SW480 (cell line): Measurements from ENCODE around the gene KCNMA1.
"Not testable (repeated sequence)": the region's sequence is repeated elsewhere in the genome, so short reads cannot be mapped to it uniquely, and the experiment has no call there.

Experiments
- DNase-seq: peaks from one replicate; pipeline ENCODE4 v3.0.0-alpha.2; 2016; ENCODE audit warnings: low spot score

The KCNMA1 gene

DNA sequence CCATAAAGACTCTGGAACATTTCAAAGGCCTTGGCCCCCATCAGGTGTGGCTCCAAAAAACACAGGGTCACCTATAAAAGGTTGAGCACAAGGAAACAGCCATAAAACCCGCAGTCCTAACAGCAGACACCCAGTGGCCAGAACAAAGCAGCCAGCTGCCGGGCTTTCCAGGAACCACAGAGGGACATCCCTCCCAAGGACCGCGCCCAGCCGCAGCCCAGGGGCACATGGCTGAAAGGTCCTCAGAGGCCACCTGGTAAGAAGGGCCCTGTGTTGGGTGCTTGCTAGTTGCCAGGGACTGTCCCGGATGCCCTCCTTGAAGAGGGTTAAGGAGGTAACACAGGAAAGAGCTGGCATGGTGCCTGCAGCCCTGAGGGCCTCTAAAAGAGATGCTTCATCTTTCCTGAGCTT, 32.7 kb downstream of the KCNMA1 start:
- peak; percentile 32 for DNase-seq

DNA sequence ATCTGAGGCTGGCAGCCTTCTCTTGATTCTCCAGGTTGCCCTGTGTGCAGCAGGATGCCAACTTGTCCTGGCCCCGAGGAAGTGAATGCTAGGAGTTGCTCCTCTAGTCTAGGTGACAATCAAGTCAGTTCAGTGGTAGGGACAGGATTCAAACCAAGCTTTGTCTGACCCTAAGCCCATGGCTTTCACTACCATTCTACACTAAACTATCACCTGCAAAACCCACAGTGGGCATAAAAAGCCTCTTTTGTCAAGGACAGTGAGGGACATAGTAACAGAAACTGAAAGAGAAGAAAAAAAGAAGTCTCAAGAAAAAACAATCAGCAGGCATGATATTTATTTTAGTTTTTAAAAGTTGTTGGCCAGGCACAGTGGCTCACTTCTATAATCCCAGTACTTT, 33.5 kb downstream of the KCNMA1 start:
- no peak for DNase-seq

DNA sequence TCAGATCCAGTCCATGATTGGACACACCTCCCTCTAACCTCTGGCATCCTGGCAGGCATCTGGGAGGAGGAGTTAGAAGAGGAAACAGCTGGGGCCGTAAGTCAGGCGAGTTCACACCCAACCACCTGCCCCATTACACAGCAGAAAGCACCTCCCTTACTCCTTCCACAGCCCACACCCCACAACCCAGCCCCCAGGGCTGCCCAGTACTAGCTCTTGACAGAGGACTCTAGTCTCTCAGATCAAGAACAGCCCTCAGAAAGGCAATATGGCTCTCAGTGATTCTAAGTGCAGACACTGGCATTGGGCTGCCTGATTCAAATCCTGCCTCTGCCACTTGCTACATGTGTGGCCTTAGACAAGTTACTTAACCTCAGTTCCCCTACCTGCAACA, 34.1 kb downstream of the KCNMA1 start:
- DNase-seq: peak; percentile 35

DNA sequence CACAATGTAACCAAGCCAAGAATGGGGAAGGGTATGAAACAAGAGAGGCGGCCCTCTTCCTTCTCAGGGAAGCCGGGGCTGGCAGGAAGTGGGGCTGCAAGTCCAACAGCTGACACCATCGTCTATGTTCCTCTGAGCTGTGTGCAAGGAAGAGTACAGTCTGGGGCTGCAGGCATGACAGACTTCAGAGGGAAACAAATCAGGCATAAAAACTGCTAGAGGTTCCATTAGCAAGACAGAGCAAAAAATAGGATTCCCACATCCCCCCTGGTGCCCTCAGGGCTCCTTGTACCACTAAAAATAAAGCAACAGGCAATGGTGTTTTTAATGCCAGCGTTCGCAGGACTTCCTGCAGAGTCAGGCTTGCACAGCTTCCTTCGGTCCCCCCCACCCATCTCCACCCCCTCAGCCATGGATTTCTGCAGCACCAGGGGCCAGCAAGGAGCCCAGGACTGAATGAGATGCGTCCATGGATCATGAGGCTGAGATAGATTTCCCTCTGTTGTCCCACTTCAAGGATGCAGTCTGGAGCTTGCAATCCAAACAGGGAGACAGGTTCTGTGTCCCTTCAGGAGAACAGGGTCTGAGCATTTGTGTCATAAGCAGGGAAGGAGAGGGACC, 34.6 kb downstream of the KCNMA1 start:
- no peak for DNase-seq

DNA sequence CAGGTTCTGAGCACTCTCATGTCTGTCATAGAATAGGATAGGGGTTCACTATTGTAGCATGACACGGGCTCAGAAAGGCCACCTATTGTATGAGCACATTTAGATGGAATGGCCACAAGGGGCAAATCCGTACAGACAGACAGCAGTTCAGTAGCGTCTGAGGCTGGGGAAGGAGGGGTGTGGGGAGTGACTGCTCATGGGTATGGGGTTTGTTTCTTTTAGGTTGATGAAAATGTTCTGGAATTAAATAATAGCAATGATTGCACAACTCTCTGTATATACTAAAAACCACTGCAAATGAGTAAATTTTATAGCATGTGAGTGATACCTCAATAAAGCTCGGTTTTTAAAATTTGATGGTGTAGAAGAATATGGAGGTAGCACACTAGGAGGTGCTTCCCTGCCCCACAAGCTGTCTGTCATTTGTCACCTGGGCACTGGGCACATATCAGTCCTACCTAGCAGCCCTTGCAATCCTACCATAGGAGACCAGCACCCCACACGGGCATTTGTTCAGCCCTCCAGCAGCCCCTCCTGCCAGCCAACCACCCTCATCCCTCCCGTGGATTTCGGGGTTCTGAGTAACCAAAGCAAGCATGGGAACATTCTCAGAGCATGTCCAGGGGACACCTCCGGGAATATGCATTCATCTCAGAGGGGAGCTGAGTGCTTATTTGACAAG, 35.2 kb downstream of the KCNMA1 start:
- no peak for DNase-seq

DNA sequence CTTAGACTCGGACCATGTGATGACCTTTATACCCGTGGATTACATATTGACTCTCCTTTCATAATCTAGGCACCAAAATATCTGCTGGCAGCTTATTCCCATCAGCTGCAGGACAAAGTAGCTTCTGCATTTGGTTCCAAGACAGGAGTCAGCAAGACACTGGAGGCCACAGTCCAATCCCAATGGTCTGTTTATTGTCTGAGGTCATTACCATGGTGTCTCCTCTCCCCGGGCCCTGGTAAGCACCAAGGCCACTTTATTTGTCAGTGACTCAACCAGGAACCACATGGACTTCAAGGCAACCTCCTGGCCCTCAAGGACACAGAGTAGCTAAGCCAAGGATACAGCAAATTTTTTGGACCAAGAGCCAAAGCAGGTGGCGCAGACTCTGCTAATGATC, 36.1 kb downstream of the KCNMA1 start:
- DNase-seq: no peak

DNA sequence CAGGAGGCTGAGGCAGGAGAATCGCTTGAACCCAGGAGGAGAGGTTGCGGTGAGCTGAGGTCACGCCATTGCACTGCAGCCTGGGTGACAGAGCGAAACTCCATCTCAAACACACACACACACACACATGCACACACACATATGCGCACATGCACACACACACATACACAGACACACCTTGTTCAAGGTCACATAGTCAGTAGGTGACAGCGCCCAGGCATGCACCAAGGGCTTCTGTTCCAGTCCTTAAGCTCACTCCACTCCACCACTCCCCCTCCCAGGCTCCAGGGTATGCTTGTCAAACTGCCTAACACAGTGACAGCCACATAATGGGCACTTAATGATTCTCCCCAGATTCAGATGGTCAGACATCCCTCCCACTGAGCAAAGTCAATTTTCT, 37.0 kb downstream of the KCNMA1 start:
- no peak for DNase-seq

DNA sequence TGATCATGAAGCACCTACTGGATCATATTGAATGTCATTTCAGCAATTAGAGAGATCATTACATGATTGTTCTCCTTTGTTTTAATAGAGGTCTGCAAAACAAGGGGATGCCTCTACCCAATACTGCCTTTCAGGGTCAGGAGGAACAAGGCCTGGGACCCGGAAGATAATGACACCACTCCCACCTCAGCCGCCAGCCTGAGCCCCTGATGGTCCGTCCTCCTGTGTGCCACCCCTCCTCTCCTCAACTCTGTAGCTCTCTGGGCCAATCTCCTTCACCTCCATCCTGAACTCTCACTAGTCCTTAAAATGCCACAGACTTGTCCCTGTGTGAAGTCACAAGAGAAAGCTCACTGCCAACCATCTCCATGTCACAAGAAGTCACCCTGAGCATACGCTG, 38.0 kb downstream of the KCNMA1 start:
- no peak for DNase-seq

DNA sequence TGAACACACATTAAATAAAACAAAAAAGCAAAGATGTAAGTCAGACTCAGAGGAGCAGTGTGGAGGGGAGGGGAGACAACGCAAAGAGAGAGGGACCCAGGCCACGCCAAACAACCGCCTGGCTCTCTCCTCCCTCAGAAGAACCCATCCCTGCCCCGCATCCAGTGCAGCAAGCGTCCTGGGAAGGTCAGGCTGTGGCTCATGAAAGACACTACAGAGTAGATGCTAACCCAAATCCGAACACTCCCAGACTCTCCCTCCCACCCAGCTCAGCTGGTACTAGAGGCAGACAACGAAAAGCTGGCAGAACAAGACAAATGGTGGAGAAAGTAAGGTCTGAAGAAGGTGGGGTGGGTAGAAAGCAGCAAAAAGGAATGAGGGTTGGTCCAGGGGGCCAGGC, 39.0 kb downstream of the KCNMA1 start:
- DNase-seq: no peak

DNA sequence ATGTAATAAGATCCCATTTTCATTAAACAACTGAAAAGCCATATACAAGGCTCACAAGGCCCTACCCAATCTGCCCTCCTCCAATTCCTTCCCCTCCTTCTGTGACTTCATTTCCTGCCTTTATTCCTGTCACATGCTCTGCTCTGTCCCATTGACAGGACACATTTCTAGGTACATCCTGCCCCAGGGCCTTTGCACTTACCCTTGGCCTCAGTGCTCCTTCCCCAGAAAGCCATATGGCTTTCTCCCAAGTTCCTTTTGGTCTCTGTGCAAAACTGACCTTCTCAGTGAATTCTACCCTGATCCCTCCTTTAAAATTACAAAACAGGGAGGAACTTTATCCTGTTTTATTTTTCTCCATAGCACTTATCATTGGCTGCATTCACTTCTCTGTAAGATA, 40.0 kb downstream of the KCNMA1 start:
- DNase-seq: no peak

DNA sequence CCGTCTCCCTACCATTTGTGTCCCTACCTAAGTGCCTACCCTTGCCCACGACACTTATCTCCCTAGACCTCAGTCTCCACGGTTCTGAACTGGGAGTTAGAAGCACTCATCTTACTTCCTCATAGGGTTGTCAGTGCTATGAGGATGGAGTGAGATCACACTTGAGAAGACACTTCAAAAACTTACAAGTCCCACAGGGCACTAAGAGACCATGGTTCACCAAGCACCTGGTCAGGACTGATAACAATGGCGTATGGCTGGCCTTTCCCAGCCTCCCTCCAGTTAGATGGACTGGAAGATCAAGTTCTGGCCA, 43.2 kb downstream of the KCNMA1 start:
- DNase-seq: no peak

DNA sequence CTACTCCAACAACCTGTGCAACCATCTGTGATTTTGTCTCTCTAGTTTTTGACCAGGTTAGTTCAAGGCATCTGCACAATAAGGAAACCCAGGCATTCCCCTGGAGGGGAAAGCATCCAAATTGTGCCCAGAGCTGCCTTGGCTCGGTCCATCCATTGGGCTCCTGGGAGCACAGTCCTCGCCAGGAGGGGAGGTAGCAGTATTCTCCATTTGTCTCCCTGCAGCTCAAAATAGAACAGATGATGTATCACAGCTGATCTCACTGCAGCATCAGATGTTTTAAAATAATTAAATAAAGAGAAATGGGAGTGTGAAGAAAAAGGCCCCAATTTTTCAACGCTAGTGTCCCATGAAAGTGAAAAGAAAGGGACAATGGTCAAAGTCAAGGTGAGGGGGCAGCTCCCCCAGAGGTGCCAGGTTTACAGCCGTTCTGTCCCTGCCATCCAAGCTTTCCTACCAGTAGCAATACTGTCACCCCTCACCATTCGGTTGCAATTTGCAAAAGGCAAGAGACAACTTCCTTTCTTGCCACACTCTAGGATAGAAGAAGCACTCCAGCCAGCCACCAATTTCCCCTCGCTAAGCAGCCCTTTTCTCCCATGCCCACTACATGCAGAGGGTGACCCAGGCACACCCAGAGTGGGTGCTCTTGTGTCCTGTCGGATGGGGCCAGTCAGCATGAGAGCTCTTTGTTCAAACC, 43.7 kb downstream of the KCNMA1 start:
- DNase-seq: no peak

DNA sequence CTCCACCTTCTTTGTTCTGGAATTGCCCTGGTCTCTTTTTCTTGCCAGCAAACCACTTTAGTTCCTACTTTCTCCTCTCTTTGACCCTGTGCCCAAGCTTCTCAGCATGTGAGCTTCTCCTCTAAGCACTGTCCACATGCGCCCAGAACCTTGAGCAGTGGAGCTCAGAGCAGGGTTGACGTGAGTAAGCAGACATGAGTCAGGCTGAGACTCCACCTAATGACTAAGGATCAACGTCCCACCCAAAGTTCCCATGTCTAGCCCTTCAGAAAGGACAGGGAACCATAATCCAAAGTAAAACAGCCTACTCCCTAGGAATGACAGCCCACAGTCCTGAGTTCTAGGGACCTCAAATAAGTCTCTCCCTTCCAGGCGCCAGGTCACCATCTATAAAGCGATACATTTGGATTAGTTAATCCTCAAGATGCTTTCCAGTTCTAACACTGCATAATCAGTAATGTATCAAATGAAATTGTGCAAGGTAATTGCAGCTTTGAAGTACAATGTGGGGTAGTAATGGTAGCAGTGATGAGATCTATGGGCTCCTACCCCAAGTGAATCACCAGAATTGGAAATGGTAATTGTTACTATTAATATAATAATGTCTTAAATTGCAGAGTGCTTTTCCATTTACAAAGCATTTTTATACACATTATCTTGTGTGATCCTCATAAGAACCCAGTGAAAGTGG, 44.5 kb downstream of the KCNMA1 start:
- no peak for DNase-seq

DNA sequence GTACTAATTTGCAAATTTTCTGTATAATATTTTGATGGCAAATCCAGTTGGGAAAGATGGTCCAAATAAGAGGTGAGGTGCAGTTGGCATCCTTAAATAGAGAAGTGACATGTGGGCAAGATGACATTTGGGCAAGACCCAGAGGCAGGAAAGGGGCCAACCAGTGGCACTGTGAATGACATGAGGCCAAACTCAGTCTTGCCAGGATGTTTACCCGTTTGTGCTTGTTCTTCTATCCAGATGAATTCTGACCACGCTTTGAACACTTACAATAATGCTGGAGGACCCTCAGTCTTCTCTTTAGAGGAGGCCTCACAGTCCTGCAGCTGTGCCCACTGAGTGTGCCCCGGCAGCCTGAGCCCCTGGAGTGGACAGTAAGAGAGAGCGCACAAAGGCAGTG, 45.1 kb downstream of the KCNMA1 start:
- no peak for DNase-seq

DNA sequence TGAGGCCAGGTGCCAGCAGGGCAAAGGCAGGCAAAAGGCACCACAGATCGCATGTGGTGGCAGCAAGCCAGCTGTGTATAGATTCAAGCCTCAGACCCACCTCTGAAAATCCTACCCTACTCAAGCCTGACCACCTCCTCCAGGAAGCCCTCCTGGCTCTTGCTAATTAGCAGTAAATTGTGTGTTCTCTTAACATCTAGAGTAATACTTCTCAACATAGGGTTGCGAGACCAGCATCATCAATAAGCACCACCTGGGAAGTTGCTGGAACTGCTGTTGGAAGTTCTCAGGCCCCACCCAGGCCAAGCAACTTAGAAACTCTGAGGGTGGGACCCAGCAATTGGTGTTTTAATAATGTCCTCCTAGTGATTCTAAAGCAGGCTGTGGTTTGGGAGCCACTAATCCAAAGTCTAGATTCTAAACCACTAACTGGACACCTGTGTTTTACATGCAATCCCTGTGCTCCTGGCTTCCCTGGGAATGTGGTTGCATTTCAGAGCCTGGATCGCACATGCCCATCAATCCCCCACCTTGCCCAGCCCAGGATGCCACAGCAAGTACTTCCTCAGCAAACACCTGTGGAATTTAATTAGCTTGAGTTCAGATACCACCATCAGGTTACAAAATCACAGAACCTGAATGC, 46.2 kb downstream of the KCNMA1 start:
- peak; percentile 71 for DNase-seq

DNA sequence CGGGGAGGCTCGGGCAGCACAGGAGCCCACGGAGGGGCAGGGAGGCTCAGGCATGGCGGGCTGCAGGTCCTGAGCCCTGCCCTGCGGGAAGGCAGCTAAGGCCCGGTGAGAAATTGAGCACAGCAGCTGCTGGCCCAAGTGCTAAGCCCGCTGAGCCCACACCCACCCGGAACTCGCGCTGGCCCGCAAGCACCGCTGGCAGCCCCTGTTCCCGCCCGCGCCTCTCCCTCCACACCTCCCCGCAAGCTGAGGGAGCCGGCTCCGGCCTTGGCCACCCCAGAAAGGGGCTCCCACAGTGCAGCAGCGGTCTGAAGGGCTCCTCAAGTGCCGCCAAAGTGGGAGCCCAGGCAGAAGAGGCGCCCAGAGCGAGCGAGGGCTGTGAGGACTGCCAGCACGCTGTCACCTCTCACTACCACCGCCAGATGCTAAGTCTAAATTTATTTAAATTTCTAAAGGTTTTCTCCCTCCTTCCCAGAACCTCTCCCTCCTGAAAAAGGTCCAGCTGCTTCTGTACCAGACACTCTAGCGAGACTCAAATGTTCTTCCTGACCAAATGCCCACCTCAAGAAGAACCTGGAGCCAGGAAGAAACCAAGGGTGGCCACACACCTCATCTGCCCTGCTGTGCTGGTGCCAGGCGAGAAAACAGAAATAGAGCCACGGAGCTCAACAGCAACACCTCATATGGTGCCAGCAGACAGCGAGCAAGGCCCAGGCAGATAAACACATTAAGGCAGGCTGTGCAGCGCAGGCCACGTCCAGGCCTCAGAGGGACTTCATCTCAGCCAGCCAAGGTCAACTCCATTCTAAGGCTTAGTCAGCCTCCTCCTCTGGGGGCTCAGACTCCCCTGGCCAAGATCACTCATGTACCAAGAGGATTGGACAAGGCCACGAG, 47.0 kb downstream of the KCNMA1 start:
- no peak for DNase-seq

DNA sequence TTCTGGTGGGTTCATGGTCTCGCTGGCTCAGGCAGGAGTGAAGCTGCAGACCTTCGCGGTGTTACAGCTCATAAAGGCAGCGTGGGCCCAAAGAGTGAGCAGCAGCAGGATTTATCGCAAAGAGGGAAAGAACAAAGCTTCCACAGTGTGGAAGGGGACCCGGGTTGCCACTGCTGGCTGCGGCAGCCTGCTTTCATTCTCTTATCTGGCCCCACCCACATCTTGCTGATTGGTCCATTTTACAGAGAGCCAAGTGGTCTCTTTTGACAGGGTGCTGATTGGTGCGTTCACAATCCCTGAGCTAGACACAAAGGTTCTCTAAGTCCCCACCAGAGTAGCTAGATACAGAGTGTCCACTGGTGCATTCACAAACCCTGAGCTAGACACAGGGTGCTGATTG, 47.9 kb downstream of the KCNMA1 start:
- DNase-seq: not testable (repeated sequence)

DNA sequence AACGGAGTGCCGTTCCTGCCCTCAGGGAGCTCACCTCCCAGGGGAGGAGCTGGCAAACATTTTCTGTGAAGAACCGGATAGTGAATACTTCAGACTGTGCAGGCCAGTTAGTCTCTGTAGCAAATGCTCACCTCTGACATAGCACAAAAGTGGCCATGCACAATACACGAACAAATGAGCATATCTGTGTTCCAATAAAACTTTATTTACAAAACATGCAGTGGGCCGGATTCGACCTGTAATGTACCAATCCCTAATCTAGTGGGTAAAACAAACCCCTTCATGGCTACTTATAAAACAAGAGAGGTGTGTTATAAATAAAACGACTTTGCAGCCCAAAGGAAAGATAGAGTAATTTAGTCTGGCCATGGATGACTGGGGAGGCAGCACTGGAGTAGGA, 48.7 kb downstream of the KCNMA1 start:
- no peak for DNase-seq

DNA sequence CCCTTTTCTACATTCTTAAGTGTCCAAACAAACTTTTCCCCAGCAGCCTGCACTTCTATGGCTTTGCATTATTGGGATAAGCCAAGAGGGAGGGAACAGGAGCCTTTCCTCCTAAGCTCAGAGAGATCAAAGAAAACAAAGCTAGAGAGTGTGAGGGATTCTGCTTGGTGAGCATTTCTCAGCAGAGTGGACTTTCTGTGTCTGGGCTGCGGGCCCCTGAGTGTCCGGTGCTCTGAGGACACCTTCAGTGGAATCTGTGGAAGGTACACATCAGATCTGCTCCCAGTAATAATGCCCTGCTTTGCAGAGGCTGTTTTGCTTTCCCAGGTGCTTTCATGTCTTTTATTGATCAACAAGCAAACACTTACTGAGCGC, 50.2 kb downstream of the KCNMA1 start:
- DNase-seq: no peak

DNA sequence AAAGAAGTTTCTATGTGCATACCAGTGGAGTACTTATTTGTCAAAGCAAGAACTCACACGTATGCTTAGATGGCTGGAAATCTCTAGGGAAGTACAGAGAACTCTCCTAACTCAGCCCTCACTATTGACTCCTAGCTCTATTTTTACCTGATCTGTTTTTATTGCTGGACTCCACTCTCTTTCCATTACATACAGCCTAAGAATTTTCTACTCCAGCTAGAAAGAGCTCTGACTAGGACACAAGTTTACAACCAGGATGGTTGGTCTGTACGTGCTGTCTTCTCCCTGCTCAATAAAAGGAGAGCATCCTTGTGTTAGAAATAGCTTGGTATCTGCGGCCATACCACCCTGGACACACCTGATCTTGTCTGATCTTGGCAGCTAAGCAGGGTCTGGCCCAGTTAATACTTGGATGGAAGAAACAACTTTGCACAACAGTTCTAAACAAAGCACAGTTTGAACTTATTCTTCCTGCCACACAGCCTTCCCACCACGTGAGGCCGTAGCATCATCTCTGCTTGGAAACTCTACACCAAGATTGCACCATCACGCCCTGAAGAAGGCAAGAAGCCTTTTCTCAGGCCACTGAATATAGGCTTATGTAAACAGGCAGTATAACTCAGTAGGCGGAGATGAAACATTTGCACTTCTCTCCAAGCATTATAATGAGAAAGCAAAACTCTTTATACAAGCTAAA, 50.7 kb downstream of the KCNMA1 start:
- no peak for DNase-seq

DNA sequence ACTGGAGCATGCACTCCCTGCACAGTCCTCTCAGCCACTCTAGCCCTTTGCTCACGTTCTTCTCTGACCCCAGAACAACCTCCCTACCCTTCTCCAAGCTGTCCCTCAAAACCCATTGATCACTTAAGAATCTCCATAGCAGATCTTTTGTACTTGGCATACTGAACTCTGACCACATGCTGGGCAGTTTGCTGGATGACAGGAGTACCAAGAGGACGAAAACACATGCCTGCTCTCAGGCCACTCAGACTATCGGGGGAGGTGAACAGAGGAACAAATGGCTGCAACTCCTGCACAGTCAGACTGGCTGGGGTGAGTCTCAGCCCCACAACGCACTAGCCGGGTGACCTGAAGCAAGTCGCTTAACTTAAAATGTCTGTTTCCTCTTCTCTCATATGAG, 52.7 kb downstream of the KCNMA1 start:
- no peak for DNase-seq
